Fibroblast of lung (primary cell): ENCODE measurements around the gene DGKZ.

Experiments
- EZH2 ChIP-seq: IDR thresholded peaks from 2 replicates; pipeline ENCODE4 v1.5.1; 2012; ENCODE audit warnings: low read length, control low read depth, mild to moderate bottlenecking; ENCODE audit errors: missing control alignments
- TF ChIP-seq, protein P1 (sequence below), 2 donors: IDR thresholded peaks in 1 of 2; conservative IDR thresholded peaks in 1 of 2; 1 replicate in 1 of 2; 2 replicates in 1 of 2; pipeline ENCODE4 v1.5.1; 2011 to 2012; ENCODE audit warnings: low read length in 2 of 2, control low read depth in 1 of 2, inconsistent platforms in 1 of 2, low read depth in 1 of 2, mild to moderate bottlenecking in 1 of 2

GRCh38 chr11:46337626-46338345, 9.5 kb upstream of the DGKZ start:
- TF ChIP-seq, protein P1, sequence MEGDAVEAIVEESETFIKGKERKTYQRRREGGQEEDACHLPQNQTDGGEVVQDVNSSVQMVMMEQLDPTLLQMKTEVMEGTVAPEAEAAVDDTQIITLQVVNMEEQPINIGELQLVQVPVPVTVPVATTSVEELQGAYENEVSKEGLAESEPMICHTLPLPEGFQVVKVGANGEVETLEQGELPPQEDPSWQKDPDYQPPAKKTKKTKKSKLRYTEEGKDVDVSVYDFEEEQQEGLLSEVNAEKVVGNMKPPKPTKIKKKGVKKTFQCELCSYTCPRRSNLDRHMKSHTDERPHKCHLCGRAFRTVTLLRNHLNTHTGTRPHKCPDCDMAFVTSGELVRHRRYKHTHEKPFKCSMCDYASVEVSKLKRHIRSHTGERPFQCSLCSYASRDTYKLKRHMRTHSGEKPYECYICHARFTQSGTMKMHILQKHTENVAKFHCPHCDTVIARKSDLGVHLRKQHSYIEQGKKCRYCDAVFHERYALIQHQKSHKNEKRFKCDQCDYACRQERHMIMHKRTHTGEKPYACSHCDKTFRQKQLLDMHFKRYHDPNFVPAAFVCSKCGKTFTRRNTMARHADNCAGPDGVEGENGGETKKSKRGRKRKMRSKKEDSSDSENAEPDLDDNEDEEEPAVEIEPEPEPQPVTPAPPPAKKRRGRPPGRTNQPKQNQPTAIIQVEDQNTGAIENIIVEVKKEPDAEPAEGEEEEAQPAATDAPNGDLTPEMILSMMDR (conservative IDR thresholded peaks at IDR 0.05 in 1 of 2, IDR thresholded peaks at IDR 0.05 in 1 of 2; ENCODE audit: low read depth in 1 of 2, low read length in 2 of 2): no peak
- no peak for TF ChIP-seq EZH2
